Liver (tissue), 9 donors: ENCODE measurements around the gene RAD9A. TPM values are rescaled to one million over a fixed set of nuclear protein-coding genes. Genes with fewer than 3 reads are reported as not detected.

Experiments used
- DNase-seq: peaks from one replicate; pipeline ENCODE4 v3.0.0-alpha.2; 2017; ENCODE audit warnings: low spot score
- H3K27ac ChIP-seq, 2 donors: one replicate each; pipeline ENCODE4 v1.7.0; 2013; ENCODE audit warnings: inconsistent platforms in 2 of 2, low read length in 2 of 2, control low read depth in 1 of 2, low read depth in 1 of 2, mild to moderate bottlenecking in 1 of 2
- H3K27me3 ChIP-seq, 4 donors: one replicate each; pipeline versions ENCODE4 v1.6.1 to v1.7.0; 2013; ENCODE audit warnings: low read length in 3 of 4, inconsistent platforms in 1 of 4, mild to moderate bottlenecking in 1 of 4, moderate library complexity in 1 of 4; ENCODE audit not compliant: control insufficient read depth in 4 of 4, insufficient read depth in 4 of 4
- H3K36me3 ChIP-seq, 4 donors: one replicate each; pipeline versions ENCODE4 v1.6.1 to v1.7.0; 2013; ENCODE audit warnings: low read length in 3 of 4, mild to moderate bottlenecking in 3 of 4, low read depth in 1 of 4, moderate library complexity in 1 of 4; ENCODE audit not compliant: control insufficient read depth in 4 of 4, insufficient read depth in 3 of 4
- H3K4me1 ChIP-seq, 4 donors: one replicate each; pipeline versions ENCODE4 v1.6.1 to v1.7.0; 2013; ENCODE audit warnings: low read length in 3 of 4, mild to moderate bottlenecking in 3 of 4, moderate library complexity in 1 of 4; ENCODE audit not compliant: control insufficient read depth in 4 of 4, insufficient read depth in 4 of 4
- H3K4me3 ChIP-seq, 3 donors: one replicate each; pipeline versions ENCODE4 v1.6.1 to v1.7.0; 2013; ENCODE audit warnings: low read length in 3 of 3, control low read depth in 1 of 3, low read depth in 1 of 3, mild to moderate bottlenecking in 1 of 3
- H3K9ac ChIP-seq, 2 donors: one replicate each; pipeline ENCODE4 v1.7.0; 2013; ENCODE audit warnings: low read length in 2 of 2, mild to moderate bottlenecking in 2 of 2, moderate library complexity in 2 of 2, control low read depth in 1 of 2, low read depth in 1 of 2
- H3K9me3 ChIP-seq, 4 donors: one replicate each; pipeline versions ENCODE4 v1.6.1 to v1.7.0; 2013; ENCODE audit warnings: low read length in 3 of 4; ENCODE audit not compliant: control insufficient read depth in 4 of 4
- EGR1 ChIP-seq, 2 donors: IDR thresholded peaks; 2 replicates each; pipeline ENCODE4 v1.6.1; 2016 to 2018; ENCODE audit warnings: antibody characterized with exemption in 2 of 2, low read depth in 2 of 2
- FOXA1 ChIP-seq: IDR thresholded peaks from 2 replicates; pipeline ENCODE4 v1.6.1; 2016; ENCODE audit warnings: antibody characterized with exemption
- FOXA2 ChIP-seq: IDR thresholded peaks from 2 replicates; pipeline ENCODE4 v1.6.1; 2016; ENCODE audit warnings: antibody characterized with exemption
- GABPA ChIP-seq, 2 donors: IDR thresholded peaks in 1 of 2; conservative IDR thresholded peaks in 1 of 2; 2 replicates each; pipeline ENCODE4 v1.6.1; 2016; ENCODE audit warnings: antibody characterized with exemption in 2 of 2, mild to moderate bottlenecking in 1 of 2, moderate library complexity in 1 of 2
- HNF4G ChIP-seq: IDR thresholded peaks from 2 replicates; pipeline ENCODE4 v1.6.1; 2016; ENCODE audit warnings: antibody characterized with exemption
- JUND ChIP-seq, 2 donors: IDR thresholded peaks; 2 replicates each; pipeline ENCODE4 v1.6.1; 2016; ENCODE audit warnings: antibody characterized with exemption in 2 of 2
- RAD21 ChIP-seq, 2 donors: IDR thresholded peaks; 2 replicates each; pipeline ENCODE4 v1.6.1; 2016; ENCODE audit warnings: antibody characterized with exemption in 2 of 2, mild to moderate bottlenecking in 2 of 2
- SP1 ChIP-seq: IDR thresholded peaks from 2 replicates; pipeline ENCODE4 v1.6.1; 2018; ENCODE audit warnings: antibody characterized with exemption, mild to moderate bottlenecking
- TAF1 ChIP-seq: conservative IDR thresholded peaks from 2 replicates; pipeline ENCODE4 v1.6.1; 2016; ENCODE audit warnings: antibody characterized with exemption, mild to moderate bottlenecking
- ZBTB33 ChIP-seq: IDR thresholded peaks from 2 replicates; pipeline ENCODE4 v1.6.1; 2016; ENCODE audit warnings: antibody characterized with exemption
- WGBS: extraction: QIAGEN DNeasy Blood & Tissue Kit; methylation state at CpG from one replicate; pipeline ENCODE4 v1.1.7; 2013; 5-methylcytosine and 5-hydroxymethylcytosine counted together
- polyA plus RNA-seq, 2 donors: library from polyadenylated mRNA; stranded (reverse) in 1 of 2; unstranded in 1 of 2; fragments of 200-250 nt in 1 of 2; fragments of >200 nt in 1 of 2; fragmentation: Nextera tagmentation in 1 of 2; extraction: Ambion mirVana in 1 of 2; gene quantifications; one replicate each; pipeline versions ENCODE4 v1.2.1 to v1.2.3, GENCODE V29; 2013 to 2015
- total RNA-seq, 2 donors: library from RNA; depleted of rRNA; stranded (reverse); fragments of >200 nt; gene quantifications; one replicate each; pipeline ENCODE4 v1.2.3, GENCODE V29; 2014
- TF ChIP-seq, protein P1 (sequence below): fragments of 150-350 bp; IDR thresholded peaks from 2 replicates; pipeline ENCODE4 v1.5.1; 2017; ENCODE audit warnings: improper control_type of control experiment, low read depth, low read length; ENCODE audit not compliant: missing input control
- TF ChIP-seq, protein P2 (sequence below): IDR thresholded peaks from 2 replicates; pipeline ENCODE4 v1.6.1; 2016; ENCODE audit warnings: antibody characterized with exemption
- TF ChIP-seq, protein P3 (sequence below): IDR thresholded peaks from 2 replicates; pipeline ENCODE4 v1.6.1; 2016; ENCODE audit warnings: antibody characterized with exemption
- donor health status: healthy.
- donor health status: healthy.
- donor health status: healthy.
- donor health status: healthy.
- donor health status: healthy.

RAD9A gene
- total and polyA plus RNA-seq, 4 donors = 4.5 to 8.6 (median 5.6) TPM

DNA sequence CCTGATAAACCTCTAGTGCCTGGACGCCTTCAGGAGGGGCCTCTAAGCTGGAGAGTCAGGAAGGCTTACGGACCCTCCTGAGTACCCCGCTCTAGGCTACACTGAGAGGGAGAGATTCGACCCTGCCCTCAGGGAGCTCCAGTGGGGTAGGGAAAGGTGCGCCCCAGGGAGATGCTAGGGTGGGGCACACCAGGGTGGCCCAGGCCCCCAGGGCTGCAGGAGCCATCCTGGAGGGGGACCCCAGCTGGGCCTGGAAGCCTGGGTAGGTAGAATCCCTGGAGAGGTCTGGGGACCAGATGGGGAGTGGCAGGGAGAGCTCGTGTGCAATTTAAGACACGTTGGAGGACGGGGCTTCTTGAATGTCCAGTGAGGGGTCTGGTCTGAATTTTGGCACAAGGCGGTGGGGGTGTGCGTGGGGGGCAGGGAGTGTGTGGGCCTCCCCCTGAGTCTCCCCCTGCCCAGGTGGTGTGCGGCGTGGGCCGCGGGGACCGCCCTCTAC lies 28.4 kb downstream of the RAD9A start:
- no peaks in the 10 kb centered on the region for H3K27me3 ChIP-seq
- TF ChIP-seq, protein P1, sequence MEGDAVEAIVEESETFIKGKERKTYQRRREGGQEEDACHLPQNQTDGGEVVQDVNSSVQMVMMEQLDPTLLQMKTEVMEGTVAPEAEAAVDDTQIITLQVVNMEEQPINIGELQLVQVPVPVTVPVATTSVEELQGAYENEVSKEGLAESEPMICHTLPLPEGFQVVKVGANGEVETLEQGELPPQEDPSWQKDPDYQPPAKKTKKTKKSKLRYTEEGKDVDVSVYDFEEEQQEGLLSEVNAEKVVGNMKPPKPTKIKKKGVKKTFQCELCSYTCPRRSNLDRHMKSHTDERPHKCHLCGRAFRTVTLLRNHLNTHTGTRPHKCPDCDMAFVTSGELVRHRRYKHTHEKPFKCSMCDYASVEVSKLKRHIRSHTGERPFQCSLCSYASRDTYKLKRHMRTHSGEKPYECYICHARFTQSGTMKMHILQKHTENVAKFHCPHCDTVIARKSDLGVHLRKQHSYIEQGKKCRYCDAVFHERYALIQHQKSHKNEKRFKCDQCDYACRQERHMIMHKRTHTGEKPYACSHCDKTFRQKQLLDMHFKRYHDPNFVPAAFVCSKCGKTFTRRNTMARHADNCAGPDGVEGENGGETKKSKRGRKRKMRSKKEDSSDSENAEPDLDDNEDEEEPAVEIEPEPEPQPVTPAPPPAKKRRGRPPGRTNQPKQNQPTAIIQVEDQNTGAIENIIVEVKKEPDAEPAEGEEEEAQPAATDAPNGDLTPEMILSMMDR = no peak
- peaks cover 21 to 34% (median 27%) of the 10 kb centered on the region in 4 donors for H3K4me1 ChIP-seq
- peak overlapping the region; percentile 92 to 94 for H3K27ac ChIP-seq
- H3K4me3 ChIP-seq = peak overlapping the region in 2 of 3 donors; percentile 58 to 76
- H3K9ac ChIP-seq = peak overlapping the region in 1 of 2 donors; percentile 39
- no peak for DNase-seq
- no peaks in the 10 kb centered on the region for H3K9me3 ChIP-seq
- H3K36me3 ChIP-seq = no peaks in the 10 kb centered on the region
- WGBS = 38% methylated on average over 15 of the region's 15 CpGs

GRCh38 chr11:67420646-67421429 lies 29.1 kb downstream of the RAD9A start:
- WGBS = under 1% methylated on average over 97 of the region's 97 CpGs
- peaks cover 19 to 34% (median 26%) of the 10 kb centered on the region in 4 donors for H3K4me1 ChIP-seq
- H3K9ac ChIP-seq = peak overlapping the region in 1 of 2 donors; percentile 39
- TF ChIP-seq JUND (IDR thresholded peaks at IDR 0.05) = no peak
- peak in 1 of 2 donors; percentile 3 for TF ChIP-seq RAD21 (IDR thresholded peaks at IDR 0.05)
- TF ChIP-seq SP1 = peak; percentile 46
- peak; percentile 26 for TF ChIP-seq FOXA1
- no peaks in the 10 kb centered on the region for H3K27me3 ChIP-seq
- H3K9me3 ChIP-seq = no peaks in the 10 kb centered on the region
- H3K4me3 ChIP-seq = peak overlapping the region; percentile 26 to 76 (median 58)
- peak; percentile 100 for DNase-seq
- H3K27ac ChIP-seq = peak overlapping the region; percentile 92 to 94
- no peaks in the 10 kb centered on the region for H3K36me3 ChIP-seq

DNA sequence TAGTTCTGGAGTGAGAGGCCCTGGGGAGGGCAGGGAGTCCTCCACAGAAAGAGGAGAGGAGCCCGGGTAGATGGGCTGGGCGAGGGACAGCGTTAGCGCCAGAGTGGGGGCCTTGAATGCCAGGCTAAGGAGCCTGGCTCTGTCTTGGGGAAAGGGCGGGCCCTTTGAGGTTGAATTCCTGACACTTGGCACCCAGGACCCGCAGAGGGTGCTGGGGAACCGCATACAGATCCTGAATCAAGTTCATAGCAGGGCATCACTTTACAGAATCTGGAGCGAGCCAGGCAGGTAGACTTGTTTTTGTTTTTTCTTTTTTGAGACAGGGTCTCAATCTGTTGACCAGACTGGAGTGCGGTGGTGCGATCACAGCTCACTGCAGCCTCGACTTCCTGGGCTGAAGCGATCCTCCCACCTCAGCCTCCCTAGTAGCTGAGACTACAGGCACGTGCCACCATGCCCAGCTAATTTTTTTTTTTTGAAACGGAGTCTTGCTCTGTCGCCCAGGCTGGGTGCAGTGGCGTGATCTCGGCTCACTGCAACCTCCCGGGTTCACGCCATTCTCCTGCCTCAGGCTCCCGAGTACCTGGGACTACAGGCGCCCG lies 29.7 kb downstream of the RAD9A start:
- Histone ChIP-seq H3K4me1 (peaks cover 19 to 34% (median 25%) of the 10 kb centered on the region in 4 donors), H3K27ac (peak overlapping the region in 1 of 2 donors; percentile 94), H3K4me3 (peak overlapping the region in 1 of 3 donors; percentile 20), H3K27me3 (no peaks in the 10 kb centered on the region), H3K9me3 (no peaks in the 10 kb centered on the region), H3K9ac (no peak overlapping the region), H3K36me3 (no peaks in the 10 kb centered on the region)
- no peak for DNase-seq
- TF ChIP-seq, protein P2, sequence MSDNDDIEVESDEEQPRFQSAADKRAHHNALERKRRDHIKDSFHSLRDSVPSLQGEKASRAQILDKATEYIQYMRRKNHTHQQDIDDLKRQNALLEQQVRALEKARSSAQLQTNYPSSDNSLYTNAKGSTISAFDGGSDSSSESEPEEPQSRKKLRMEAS = no peak
- TF ChIP-seq EGR1 (IDR thresholded peaks at IDR 0.05; ENCODE audit: low read depth in 2 of 2) = no peak
- no peak for TF ChIP-seq HNF4G
- TF ChIP-seq, protein P3, sequence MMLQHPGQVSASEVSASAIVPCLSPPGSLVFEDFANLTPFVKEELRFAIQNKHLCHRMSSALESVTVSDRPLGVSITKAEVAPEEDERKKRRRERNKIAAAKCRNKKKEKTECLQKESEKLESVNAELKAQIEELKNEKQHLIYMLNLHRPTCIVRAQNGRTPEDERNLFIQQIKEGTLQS = no peak
- no peak for TF ChIP-seq FOXA2
- no peak for TF ChIP-seq GABPA (IDR thresholded peaks at IDR 0.05 in 1 of 2, conservative IDR thresholded peaks at IDR 0.05 in 1 of 2)
- no peak for TF ChIP-seq ZBTB33
- TF ChIP-seq, protein P1 = no peak
- TF ChIP-seq TAF1 = no peak
- WGBS = 71% methylated on average over 22 of the region's 22 CpGs
